Measurements from ENCODE around the gene HELZ.
"Not testable (repeated sequence)": the region's sequence is repeated elsewhere in the genome, so short reads cannot be mapped to it uniquely, and the experiment has no call there.

HELZ gene

DNA sequence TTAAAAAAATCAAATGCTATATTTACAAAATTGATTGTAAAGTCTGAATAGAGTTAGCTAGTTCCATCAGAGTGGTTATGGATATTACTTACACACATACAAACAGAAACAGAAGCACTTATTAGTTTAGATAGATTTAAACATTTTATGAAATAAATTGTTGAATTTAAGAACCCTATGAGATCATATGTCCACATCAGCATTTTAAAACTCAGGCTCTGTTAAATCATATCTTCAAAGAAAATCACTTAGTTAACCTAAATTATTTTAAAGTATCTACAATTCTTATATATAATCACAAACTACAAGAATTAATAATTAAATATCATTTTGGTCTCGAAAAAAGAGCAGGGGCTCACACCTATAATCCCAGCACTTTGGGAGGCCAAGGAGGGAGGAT, 42.5 kb downstream of the HELZ start:
- Mint-ChIP-seq H3K4me3 (no peak overlapping the region), H3K27me3 (ENCODE audit: low read depth) (no peaks in the 10 kb centered on the region), H3K4me1 (ENCODE audit: low read depth) (peaks cover 2% of the 10 kb centered on the region), H3K9me3 (no peaks in the 10 kb centered on the region), H3K27ac (no peak overlapping the region), H3K36me3 (ENCODE audit: low read depth) (peaks cover 24% of the 10 kb centered on the region)

- no peaks in the 10 kb centered on the region for H3K27me3 Mint-ChIP-seq (ENCODE audit: low read depth)
- peaks cover 13% of the 10 kb centered on the region for H3K4me1 Mint-ChIP-seq (ENCODE audit: low read depth)
- H3K4me3 Mint-ChIP-seq: no peak overlapping the region
- no peak overlapping the region for H3K27ac Mint-ChIP-seq
- H3K36me3 Mint-ChIP-seq (ENCODE audit: low read depth): peaks cover 36% of the 10 kb centered on the region
- peaks cover 7% of the 10 kb centered on the region for H3K9me3 Mint-ChIP-seq
Measured at GRCh38 chr17:67200727-67201301, 44.2 kb downstream of the HELZ start.

DNA sequence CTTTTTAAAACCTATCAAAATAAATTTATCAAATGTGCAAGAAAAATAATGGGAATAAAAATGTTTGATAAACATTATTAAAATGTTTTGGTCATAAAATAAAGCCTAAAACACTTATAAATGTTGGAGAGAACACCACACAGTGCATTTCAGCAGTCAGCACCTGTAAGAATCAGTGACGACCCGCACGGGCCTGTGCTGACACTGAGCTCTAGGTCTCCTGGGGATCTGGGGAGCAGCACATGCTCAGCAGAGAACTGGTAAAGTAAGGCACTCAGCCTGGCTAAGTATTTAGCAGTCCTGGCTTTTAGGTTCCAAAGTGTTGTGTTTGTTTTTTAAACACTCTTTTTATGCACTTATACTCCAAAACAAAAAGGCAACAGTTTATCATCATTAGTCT, 46.9 kb downstream of the HELZ start:
- Mint-ChIP-seq H3K27me3 (ENCODE audit: low read depth) (no peaks in the 10 kb centered on the region), H3K4me1 (ENCODE audit: low read depth) (peaks cover 15% of the 10 kb centered on the region), H3K9me3 (peaks cover 7% of the 10 kb centered on the region), H3K27ac (no peak overlapping the region), H3K4me3 (no peak overlapping the region), H3K36me3 (ENCODE audit: low read depth) (peaks cover 39% of the 10 kb centered on the region)

- Mint-ChIP-seq H3K36me3 (ENCODE audit: low read depth) (peaks cover 38% of the 10 kb centered on the region), H3K4me1 (ENCODE audit: low read depth) (peaks cover 18% of the 10 kb centered on the region)
- H3K27ac Mint-ChIP-seq; H3K9me3 Mint-ChIP-seq; H3K4me3 Mint-ChIP-seq; H3K27me3 Mint-ChIP-seq (ENCODE audit: low read depth): not testable (repeated sequence)
Measured at GRCh38 chr17:67197023-67197422, 48.0 kb downstream of the HELZ start.

- H3K4me3 Mint-ChIP-seq: no peak overlapping the region
- H3K27me3 Mint-ChIP-seq (ENCODE audit: low read depth): no peaks in the 10 kb centered on the region
- peaks cover 38% of the 10 kb centered on the region for H3K36me3 Mint-ChIP-seq (ENCODE audit: low read depth)
- no peak overlapping the region for H3K27ac Mint-ChIP-seq
- peaks cover 18% of the 10 kb centered on the region for H3K4me1 Mint-ChIP-seq (ENCODE audit: low read depth)
- peaks cover 7% of the 10 kb centered on the region for H3K9me3 Mint-ChIP-seq
Measured at GRCh38 chr17:67196422-67196821, 48.6 kb downstream of the HELZ start.

- Mint-ChIP-seq H3K4me1 (ENCODE audit: low read depth) (peaks cover 16% of the 10 kb centered on the region), H3K36me3 (ENCODE audit: low read depth) (peaks cover 35% of the 10 kb centered on the region), H3K27me3 (ENCODE audit: low read depth) (no peaks in the 10 kb centered on the region), H3K4me3 (no peak overlapping the region), H3K9me3 (peaks cover 7% of the 10 kb centered on the region), H3K27ac (no peak overlapping the region)
Measured at GRCh38 chr17:67194134-67194533, 50.9 kb downstream of the HELZ start.

GRCh38 chr17:67187927-67188326, 57.1 kb downstream of the HELZ start:
- no peak overlapping the region for H3K27ac Mint-ChIP-seq
- no peak overlapping the region for H3K4me3 Mint-ChIP-seq
- no peaks in the 10 kb centered on the region for H3K9me3 Mint-ChIP-seq
- peaks cover 27% of the 10 kb centered on the region for H3K36me3 Mint-ChIP-seq (ENCODE audit: low read depth)
- H3K27me3 Mint-ChIP-seq (ENCODE audit: low read depth): no peaks in the 10 kb centered on the region
- peaks cover 4% of the 10 kb centered on the region for H3K4me1 Mint-ChIP-seq (ENCODE audit: low read depth)

- Mint-ChIP-seq H3K27me3 (ENCODE audit: low read depth) (no peaks in the 10 kb centered on the region), H3K36me3 (ENCODE audit: low read depth) (peaks cover 27% of the 10 kb centered on the region), H3K9me3 (no peaks in the 10 kb centered on the region), H3K27ac (no peak overlapping the region), H3K4me1 (ENCODE audit: low read depth) (peaks cover 2% of the 10 kb centered on the region), H3K4me3 (no peak overlapping the region)
Measured at GRCh38 chr17:67186782-67187181, 58.2 kb downstream of the HELZ start.

GRCh38 chr17:67183531-67183930, 61.5 kb downstream of the HELZ start:
- no peak overlapping the region for H3K27ac Mint-ChIP-seq
- no peaks in the 10 kb centered on the region for H3K27me3 Mint-ChIP-seq (ENCODE audit: low read depth)
- peaks cover 16% of the 10 kb centered on the region for H3K36me3 Mint-ChIP-seq (ENCODE audit: low read depth)
- no peak overlapping the region for H3K4me3 Mint-ChIP-seq
- no peaks in the 10 kb centered on the region for H3K9me3 Mint-ChIP-seq
- H3K4me1 Mint-ChIP-seq (ENCODE audit: low read depth): peaks cover 2% of the 10 kb centered on the region

GRCh38 chr17:67181825-67182224, 63.2 kb downstream of the HELZ start:
- Mint-ChIP-seq H3K27me3 (ENCODE audit: low read depth) (no peaks in the 10 kb centered on the region), H3K36me3 (ENCODE audit: low read depth) (peaks cover 16% of the 10 kb centered on the region), H3K27ac (no peak overlapping the region), H3K9me3 (no peaks in the 10 kb centered on the region), H3K4me3 (no peak overlapping the region), H3K4me1 (ENCODE audit: low read depth) (no peaks in the 10 kb centered on the region)

DNA sequence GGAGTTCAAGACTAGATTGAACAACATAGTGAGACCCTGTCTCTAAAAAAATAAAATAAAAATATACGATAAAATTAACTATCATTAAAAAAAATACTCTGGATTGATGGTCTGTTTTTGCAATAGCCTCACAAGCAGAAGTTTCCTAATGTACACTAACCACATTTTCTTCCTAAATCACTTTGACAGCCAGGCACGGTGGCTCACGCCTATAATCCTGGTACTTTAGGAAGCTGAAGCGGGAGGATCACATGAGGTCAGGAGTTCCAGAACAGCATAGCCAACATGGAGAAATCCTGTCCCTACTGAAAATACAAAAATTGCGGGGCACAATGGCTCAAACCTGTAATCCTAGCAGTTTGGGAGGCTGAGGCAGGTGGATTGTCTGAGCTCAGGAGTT, 64.7 kb downstream of the HELZ start:
- Mint-ChIP-seq H3K9me3 (no peaks in the 10 kb centered on the region), H3K27ac (no peak overlapping the region)

GRCh38 chr17:67178555-67178954, 66.4 kb downstream of the HELZ start:
- H3K27ac Mint-ChIP-seq: no peak overlapping the region
- H3K27me3 Mint-ChIP-seq (ENCODE audit: low read depth): no peaks in the 10 kb centered on the region
- no peaks in the 10 kb centered on the region for H3K4me1 Mint-ChIP-seq (ENCODE audit: low read depth)
- H3K36me3 Mint-ChIP-seq (ENCODE audit: low read depth): peaks cover 23% of the 10 kb centered on the region
- H3K9me3 Mint-ChIP-seq: no peaks in the 10 kb centered on the region
- H3K4me3 Mint-ChIP-seq: no peak overlapping the region

More for the DNA sequence above, 64.7 kb downstream of the HELZ start:
- Mint-ChIP-seq H3K36me3 (ENCODE audit: low read depth) (peaks cover 15% of the 10 kb centered on the region), H3K4me1 (ENCODE audit: low read depth) (no peaks in the 10 kb centered on the region), H3K27me3 (ENCODE audit: low read depth) (no peaks in the 10 kb centered on the region), H3K4me3 (no peak overlapping the region)

GRCh38 chr17:67177732-67178131, 67.3 kb downstream of the HELZ start:
- no peak overlapping the region for H3K27ac Mint-ChIP-seq
- no peak overlapping the region for H3K4me3 Mint-ChIP-seq
- H3K27me3 Mint-ChIP-seq (ENCODE audit: low read depth): no peaks in the 10 kb centered on the region
- H3K4me1 Mint-ChIP-seq (ENCODE audit: low read depth): no peaks in the 10 kb centered on the region
- peaks cover 28% of the 10 kb centered on the region for H3K36me3 Mint-ChIP-seq (ENCODE audit: low read depth)
- no peaks in the 10 kb centered on the region for H3K9me3 Mint-ChIP-seq

- Mint-ChIP-seq H3K4me1 (ENCODE audit: low read depth) (peaks cover 6% of the 10 kb centered on the region), H3K4me3 (no peak overlapping the region), H3K36me3 (ENCODE audit: low read depth) (peaks cover 37% of the 10 kb centered on the region), H3K27ac (no peak overlapping the region), H3K9me3 (no peaks in the 10 kb centered on the region), H3K27me3 (ENCODE audit: low read depth) (no peaks in the 10 kb centered on the region)
Measured at GRCh38 chr17:67174190-67174589, 70.8 kb downstream of the HELZ start.

DNA sequence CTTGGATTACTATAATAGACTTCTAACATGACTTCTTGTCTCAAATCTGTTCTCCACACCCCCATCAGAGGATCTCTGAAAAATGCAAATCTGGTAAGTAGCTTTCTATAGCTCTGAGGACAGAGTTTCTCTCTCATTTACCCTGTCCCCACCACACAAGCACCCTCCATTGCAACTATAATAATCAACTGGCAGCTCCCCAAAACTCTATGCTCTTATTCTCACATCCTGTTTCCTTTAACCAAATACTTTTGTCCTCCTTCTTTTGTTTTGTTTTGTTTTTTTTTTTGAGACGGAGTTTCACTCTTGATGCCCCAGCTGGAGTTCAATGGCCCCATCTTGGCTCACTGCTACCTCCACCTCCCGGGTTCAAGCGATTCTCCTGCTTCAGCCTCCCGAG, 73.4 kb downstream of the HELZ start:
- peaks cover 33% of the 10 kb centered on the region for H3K36me3 Mint-ChIP-seq (ENCODE audit: low read depth)
- H3K9me3 Mint-ChIP-seq: no peaks in the 10 kb centered on the region
- H3K4me1 Mint-ChIP-seq (ENCODE audit: low read depth): peaks cover 6% of the 10 kb centered on the region
- H3K27me3 Mint-ChIP-seq (ENCODE audit: low read depth): no peaks in the 10 kb centered on the region
- H3K27ac Mint-ChIP-seq: no peak overlapping the region
- H3K4me3 Mint-ChIP-seq: no peak overlapping the region

GRCh38 chr17:67168496-67168895, 76.5 kb downstream of the HELZ start:
- no peaks in the 10 kb centered on the region for H3K9me3 Mint-ChIP-seq
- H3K36me3 Mint-ChIP-seq (ENCODE audit: low read depth): peaks cover 36% of the 10 kb centered on the region
- peaks cover 6% of the 10 kb centered on the region for H3K4me1 Mint-ChIP-seq (ENCODE audit: low read depth)
- no peak overlapping the region for H3K27ac Mint-ChIP-seq
- H3K27me3 Mint-ChIP-seq (ENCODE audit: low read depth): no peaks in the 10 kb centered on the region
- no peak overlapping the region for H3K4me3 Mint-ChIP-seq
